C4-2B (cell line): ENCODE measurements around the gene SYP.

Source experiments
- H3K27ac ChIP-seq: fragments of 450-650 bp; 2 replicates; pipeline ENCODE4 v1.5.1; 2017
- CTCF ChIP-seq: fragments of 450-650 bp; conservative IDR thresholded peaks from 2 replicates; pipeline ENCODE4 v1.5.1; 2017; ENCODE audit warnings: mild to moderate bottlenecking
- ZFX ChIP-seq: fragments of 450-650 bp; IDR thresholded peaks from 2 replicates; pipeline ENCODE4 v1.6.1; 2017

Gene SYP

GRCh38 chrX:49179358-49179757 is 20.6 kb downstream of the SYP start:
- TF ChIP-seq CTCF (no peak), ZFX (no peak)
- H3K27ac ChIP-seq: no peak overlapping the region

- H3K27ac ChIP-seq: no peak overlapping the region
- TF ChIP-seq CTCF (no peak), ZFX (no peak)
These were observed 21.5 kb downstream of the SYP start for GRCh38 chrX:49178537-49178936.

GRCh38 chrX:49177873-49178480 is 22.0 kb downstream of the SYP start:
- H3K27ac ChIP-seq: no peak overlapping the region
- no peak for TF ChIP-seq ZFX
- TF ChIP-seq CTCF: no peak

- H3K27ac ChIP-seq: no peak overlapping the region
- TF ChIP-seq ZFX (no peak), CTCF (no peak)
These were observed 22.6 kb downstream of the SYP start for GRCh38 chrX:49177338-49177833.

GRCh38 chrX:49176421-49177326 is 23.3 kb downstream of the SYP start:
- H3K27ac ChIP-seq: no peak overlapping the region
- TF ChIP-seq ZFX (no peak), CTCF (no peak)

- no peak overlapping the region for H3K27ac ChIP-seq
- TF ChIP-seq ZFX (no peak), CTCF (no peak)
These were observed 24.3 kb downstream of the SYP start for GRCh38 chrX:49175435-49176274.
